NCI-H2081 (cell line): Measurements from ENCODE around the gene RSPH1.

Experiments
- DNase-seq, 2 experiments: peaks; one replicate each; lab custom pipeline; 2025; lab: John Stamatoyannopoulos, UW

RSPH1 gene

DNA sequence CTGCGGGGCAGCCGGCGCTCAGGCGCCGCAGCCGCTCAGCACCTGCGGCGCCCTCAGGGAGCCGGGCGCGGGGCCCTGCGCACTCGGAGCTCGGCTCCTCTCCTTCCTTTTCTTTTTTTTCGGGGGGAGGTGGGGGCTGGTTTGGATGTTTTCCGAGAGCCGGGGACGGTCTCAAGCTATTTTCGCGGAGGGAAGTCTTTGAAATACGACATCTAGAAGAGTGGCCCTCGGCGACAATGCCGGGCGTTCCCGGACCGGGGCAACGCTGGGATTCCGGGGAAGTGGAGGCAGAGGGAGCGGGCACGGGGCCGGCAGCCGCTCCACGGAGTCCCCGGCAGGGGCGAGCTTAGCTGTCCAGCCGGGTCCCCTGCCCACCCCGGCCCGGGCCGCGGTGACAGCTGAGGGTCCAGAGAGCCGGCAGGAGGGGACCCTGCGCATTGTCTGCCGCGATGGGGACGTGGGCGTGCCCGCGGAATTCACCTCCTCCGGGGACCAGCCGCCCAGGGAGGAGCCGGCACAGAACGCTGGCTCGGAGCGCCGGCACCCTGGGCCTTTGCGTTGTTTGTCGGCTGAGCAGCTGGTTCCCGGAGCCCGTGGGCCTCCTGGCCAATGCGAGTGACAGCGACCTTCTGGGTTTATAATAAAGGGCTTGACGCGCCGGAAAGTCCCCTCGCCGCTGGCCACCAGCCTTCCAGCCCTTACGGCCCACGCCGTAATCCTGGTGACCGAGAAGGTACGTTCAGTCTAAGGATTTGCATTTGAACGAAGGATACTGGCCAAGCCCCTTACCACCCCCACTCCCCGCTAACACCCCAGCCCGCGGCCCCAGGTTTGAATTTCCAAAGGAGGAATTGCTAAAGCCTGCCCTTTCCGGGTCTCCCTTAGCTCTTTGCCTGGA is 18.2 kb upstream of the RSPH1 start:
- peak; percentile 44 to 49 for DNase-seq

DNA sequence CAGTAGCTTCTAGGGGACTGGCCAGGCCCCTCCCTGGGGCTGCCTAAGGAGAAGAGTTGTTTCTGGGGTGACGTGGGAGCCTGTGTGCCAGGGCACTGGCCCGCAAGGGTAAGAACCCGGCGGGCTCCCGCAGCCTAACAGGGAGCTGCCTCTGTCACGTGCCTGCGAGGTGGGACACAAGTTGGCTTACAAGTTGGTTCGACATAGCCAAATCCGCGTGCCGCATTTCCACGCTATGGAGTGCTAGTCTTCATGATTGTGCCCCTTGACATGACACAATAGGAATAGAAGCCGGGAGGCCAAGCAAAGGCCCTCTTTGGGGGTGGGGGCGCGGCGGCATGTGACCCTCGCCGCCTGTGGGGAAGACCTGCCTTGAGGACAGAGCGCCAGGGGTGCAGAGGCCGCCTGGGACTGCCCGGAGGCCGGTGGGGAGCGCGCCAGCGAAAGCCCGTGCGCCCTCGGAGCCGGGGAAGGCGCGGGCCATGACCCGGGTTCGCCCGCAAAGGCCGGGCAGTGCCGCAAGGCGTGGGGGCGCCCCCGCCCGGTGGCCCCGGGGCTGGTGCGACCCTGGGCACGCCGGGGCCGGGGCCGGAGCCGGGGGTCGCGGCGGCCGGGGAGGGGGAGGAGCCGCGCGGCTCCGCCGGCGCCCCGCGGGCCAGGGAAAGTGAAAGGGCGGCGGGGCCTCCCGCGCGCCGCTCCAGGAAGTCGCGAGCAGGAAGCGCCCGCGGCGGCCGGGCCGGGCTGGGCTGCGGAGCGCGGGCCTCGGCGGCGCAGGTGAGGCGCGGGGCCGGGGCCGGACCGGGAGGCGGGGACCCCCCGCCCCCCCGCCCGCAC is 17.3 kb upstream of the RSPH1 start, which contains the start of gene SLC37A1:
Gene SLC37A1, plus strand, starts transcription at position 702 of the 834 bp plus-strand sequence. CDS start 4,603 bp downstream, outside the sequence.
- DNase-seq: peak in 1 of 2 experiments; percentile 44

- DNase-seq: no peak
Observed at GRCh38 chr21:42512346-42513034, 16.5 kb upstream of the RSPH1 start.

DNA sequence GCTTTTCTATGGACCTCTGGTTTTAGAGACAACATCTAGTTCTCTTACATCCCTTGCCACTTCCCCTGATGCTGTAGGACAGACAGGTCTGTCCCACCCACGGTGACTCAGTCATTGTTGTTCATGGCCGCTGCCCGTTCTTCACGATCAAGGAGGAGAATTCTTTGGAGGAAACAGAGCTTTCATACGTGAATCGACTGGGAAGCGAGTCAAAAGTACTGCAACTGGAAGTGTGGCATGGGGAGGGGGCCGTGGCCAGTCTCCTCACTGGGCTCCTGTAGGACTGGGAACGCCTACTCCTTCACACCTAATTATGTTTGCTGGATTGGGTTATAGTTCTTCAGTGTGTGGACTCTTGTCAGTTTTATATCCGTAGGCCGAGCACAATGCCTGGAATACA is 13.2 kb upstream of the RSPH1 start:
- no peak for DNase-seq

GRCh38 chr21:42508371-42508770 is 12.3 kb upstream of the RSPH1 start:
- no peak for DNase-seq

GRCh38 chr21:42507418-42507817 is 11.4 kb upstream of the RSPH1 start:
- DNase-seq: no peak

DNA sequence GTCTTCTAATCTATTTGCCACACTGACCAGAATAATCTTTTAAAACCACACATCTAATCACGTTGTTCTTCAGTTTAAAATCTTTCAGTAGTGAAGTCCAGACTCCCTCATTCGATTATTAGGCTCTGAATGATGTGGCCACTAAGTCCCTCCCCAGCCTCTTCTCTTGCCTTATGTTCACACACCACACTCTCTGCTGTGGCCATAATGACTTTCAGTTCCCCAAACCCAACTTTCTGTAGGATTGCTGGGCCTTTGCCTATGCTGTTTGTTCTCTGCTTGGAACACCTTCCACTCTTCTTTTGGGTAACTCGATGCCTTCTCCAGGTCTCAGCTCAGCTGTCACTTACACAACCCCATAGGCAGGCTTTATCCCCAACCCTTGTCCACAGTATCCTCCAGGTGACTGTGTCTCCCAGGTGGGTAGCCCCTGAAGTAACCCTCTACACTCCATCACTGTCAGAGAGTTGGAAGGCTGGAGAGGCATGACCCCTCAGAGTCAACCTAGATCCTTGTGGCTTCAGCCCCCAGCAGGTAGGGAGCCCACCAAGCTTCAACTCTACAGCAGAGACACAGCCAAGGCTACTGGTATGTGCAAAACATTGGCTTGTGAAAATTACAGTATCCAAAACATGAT is 9.2 kb upstream of the RSPH1 start:
- DNase-seq: no peak

GRCh38 chr21:42503711-42504110 is 7.7 kb upstream of the RSPH1 start:
- DNase-seq: no peak

- no peak for DNase-seq
Observed at GRCh38 chr21:42500736-42501135, 4.7 kb upstream of the RSPH1 start.

DNA sequence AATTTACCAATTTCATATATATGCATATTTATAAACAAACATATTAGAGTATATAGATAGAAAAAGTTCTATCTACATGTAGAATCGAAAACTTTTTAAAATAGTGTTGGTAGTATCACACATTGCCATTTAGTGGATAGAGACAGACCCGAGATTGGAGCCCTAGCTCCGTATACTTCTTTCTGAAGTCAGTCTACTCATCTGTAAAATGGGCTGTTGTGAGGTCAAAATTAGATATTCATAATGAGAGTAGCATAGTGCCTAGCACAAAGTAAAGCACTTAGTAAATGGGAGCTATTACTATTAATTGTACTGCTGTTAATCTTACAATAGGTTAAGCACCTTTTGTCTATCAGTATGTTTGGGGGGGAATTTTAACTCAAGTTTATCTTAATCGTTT is 4.2 kb upstream of the RSPH1 start:
- no peak for DNase-seq

DNA sequence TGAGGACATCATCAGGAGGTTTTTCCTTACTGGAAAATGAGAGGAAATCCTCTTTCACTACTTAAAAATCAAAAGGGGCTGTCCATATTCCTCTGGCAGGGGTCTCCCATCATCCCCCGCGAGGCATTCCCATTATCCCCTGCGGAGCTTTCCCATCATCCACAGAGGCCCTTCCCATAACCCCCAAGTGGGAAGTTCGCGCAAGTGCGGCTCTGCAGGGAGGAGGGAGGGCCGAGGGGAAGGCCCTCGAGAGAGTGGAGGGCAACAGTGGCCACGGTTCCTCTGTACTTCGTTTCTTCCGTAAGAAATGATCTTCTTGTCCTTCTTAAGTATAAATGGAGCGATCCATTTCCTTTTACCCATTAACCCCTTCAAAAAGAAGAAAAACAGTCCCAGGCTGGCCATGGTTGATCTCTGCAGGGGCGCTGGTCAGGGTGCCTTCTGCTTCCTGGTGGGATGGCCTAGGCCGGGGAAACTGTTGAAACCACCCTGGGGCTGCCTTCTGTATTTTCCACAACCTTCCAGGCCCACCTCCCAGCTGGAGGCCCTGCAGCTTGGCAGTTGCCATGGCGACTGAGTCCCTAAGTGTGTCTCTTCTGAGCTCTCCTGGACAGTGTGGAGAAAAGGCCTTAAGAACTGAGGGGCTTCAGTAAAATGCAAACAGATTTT is 3.6 kb upstream of the RSPH1 start:
- DNase-seq: no peak

- DNase-seq: no peak
Observed at GRCh38 chr21:42498012-42498411, 2.0 kb upstream of the RSPH1 start.

DNA sequence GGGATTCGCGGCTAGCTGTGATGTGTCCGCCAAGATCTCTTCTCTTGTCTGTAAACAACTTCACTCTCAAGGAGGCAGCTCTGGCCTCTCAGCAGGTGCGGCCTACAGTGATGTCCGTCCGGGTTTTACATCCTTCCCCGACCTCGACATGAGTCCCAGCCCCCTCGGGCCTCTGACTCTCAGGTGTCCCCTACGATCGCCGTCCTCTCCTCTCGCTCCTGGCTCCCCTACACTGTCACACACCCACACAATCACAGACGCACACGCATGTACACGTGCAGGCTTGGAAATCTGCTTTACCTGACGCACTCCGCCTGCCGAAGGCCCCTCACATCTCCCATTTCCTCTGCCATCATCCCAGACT is 797 bp upstream of the RSPH1 start:
- no peak for DNase-seq

GRCh38 chr21:42495765-42496119 is 282 bp downstream of the RSPH1 start:
- DNase-seq: peak in 1 of 2 experiments; percentile 46

GRCh38 chr21:42495027-42495426 is 997 bp downstream of the RSPH1 start:
- DNase-seq: no peak

DNA sequence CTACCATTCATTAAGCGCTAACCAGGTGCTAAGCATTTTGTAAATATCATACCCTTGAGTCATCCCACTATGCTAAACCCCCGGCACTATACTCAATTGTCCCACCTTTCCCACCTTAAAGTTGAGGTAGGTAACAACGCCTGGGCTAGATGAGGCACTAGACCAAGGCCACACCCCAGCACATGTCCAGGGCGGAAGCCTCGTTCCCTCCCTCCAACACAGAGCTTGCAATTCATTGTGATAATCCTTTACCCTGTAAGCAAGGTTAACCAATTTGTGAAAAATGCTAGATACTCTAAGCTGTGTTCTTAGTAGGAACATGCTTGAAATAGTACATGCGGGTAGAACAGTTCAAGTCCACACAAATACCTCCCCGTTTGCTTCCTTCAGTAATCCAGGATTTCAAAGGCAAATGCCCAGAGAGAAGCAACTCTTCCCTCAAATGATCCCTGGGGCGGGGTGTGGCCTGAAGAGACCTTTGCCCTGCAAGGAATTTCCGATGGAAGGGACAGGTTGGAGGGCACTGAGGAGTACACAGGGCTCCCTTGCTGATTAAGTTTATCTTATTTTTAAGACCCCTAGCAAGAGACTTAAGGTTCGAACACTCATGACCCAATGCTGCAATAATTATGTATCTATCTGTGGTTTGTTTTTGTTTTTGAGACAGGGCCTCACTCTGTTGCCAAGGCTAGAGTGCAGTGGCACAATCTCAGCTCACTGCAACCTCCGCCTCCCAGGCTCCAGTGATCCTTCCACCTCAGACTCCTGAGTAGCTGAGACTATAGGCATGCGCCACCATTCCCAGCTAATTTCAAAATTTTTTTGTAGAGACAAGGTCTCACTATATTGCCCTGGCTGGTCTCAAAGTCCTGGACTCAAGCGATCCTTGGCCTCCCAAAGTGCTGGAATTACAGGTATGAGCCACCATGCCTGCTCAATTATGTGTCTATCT is 2.6 kb downstream of the RSPH1 start:
- no peak for DNase-seq

- DNase-seq: no peak
Observed at GRCh38 chr21:42492201-42492600, 3.8 kb downstream of the RSPH1 start.

DNA sequence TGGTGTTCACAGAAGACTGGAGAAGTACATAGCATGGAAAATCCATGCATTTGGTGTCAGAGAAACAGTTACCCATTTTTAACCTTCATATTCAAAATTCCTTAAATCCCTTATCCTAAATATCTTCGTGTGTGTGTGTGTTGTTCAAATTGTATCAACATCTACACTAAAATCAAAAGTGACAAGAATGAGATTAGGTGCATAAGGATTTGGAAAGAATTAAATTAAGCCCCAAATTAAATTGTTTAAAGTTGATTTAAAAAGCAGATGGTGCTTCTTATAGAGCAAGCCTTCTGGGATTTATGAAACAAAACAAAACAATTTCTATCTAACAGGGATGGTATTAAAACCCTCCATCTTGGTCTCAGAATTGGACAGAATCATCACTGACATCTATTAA is 4.7 kb downstream of the RSPH1 start:
- no peak for DNase-seq

GRCh38 chr21:42490720-42491119 is 5.3 kb downstream of the RSPH1 start:
- no peak for DNase-seq

- no peak for DNase-seq
Observed at GRCh38 chr21:42489991-42490390, 6.0 kb downstream of the RSPH1 start.
